ENCODE measurements around the gene PALMD. TPM values are rescaled to one million over a fixed set of nuclear protein-coding genes. Genes with fewer than 3 reads are reported as not detected.

PALMD gene
- total RNA-seq, 1 donor from 2014 or later = not detected

DNA sequence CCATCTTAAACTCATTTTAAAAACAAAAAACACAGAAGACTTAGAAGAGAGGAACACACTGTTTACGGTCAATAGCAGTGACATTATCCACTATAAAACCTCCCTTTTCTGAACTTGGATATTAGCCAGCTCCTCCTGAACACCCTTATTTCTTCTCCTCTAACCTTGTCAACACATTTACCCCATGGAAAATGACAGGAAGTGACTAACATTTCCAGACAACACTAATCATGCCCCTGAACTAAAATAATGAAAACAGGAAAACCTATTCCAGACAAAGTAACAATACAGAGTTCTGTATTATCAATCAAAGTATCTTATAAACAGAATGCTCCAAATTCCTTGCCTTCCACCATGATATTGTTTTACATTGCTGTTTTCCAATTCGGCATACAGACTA, 45.3 kb downstream of the PALMD start:
- Histone ChIP-seq H3K4me3 (no peak overlapping the region), H3K79me2 (ENCODE audit: low read depth) (no peaks in the 10 kb centered on the region), H3K27ac (no peak overlapping the region), H3F3A (ENCODE audit: low read depth) (no peaks in the 10 kb centered on the region), H3K9ac (no peak overlapping the region), H3K4me2 (no peak overlapping the region), H3K9me3 (ENCODE audit: low read depth) (no peaks in the 10 kb centered on the region), H3K36me3 (no peaks in the 10 kb centered on the region), H4K20me1 (ENCODE audit: low read depth) (no peaks in the 10 kb centered on the region), H2AFZ (replicated peaks) (peak overlapping the region; percentile 6), H3K4me1 (no peaks in the 10 kb centered on the region), H3K27me3 (no peaks in the 10 kb centered on the region)
- Mint-ChIP-seq H3K9me3 (no peaks in the 10 kb centered on the region), H3K27ac (no peak overlapping the region), H3K4me3 (no peak overlapping the region), H3K27me3 (ENCODE audit: insufficient read depth, low read depth) (peaks cover 3% of the 10 kb centered on the region), H3K4me1 (no peaks in the 10 kb centered on the region), H3K36me3 (no peaks in the 10 kb centered on the region)
- DNase-seq (ENCODE audit: low spot score) = no peak
- TF ChIP-seq EZH2phosphoT487 (IDR thresholded peaks at IDR 0.05) (no peak), EZH2 (IDR thresholded peaks at IDR 0.05) (no peak)
- TF ChIP-seq, protein P1, sequence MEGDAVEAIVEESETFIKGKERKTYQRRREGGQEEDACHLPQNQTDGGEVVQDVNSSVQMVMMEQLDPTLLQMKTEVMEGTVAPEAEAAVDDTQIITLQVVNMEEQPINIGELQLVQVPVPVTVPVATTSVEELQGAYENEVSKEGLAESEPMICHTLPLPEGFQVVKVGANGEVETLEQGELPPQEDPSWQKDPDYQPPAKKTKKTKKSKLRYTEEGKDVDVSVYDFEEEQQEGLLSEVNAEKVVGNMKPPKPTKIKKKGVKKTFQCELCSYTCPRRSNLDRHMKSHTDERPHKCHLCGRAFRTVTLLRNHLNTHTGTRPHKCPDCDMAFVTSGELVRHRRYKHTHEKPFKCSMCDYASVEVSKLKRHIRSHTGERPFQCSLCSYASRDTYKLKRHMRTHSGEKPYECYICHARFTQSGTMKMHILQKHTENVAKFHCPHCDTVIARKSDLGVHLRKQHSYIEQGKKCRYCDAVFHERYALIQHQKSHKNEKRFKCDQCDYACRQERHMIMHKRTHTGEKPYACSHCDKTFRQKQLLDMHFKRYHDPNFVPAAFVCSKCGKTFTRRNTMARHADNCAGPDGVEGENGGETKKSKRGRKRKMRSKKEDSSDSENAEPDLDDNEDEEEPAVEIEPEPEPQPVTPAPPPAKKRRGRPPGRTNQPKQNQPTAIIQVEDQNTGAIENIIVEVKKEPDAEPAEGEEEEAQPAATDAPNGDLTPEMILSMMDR (IDR thresholded peaks at IDR 0.05) = no peak

DNA sequence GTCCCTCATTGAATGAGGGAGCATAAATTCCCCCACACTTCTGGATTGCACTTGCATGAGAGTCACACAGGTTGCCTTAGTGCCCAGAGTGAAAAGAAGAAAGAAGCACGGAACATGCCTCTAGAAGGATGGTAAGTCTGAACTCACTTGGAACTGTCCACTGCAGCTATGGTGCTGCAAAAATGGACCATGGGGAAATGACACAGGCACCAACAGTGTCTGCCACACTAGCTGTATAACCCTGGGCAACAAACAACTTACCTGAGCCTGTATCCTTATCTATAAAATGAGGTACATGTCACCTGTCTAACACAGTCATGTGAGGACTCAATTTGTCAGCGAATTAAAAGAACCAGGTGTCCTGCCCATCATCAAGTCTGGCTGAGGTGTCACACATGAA, 50.7 kb downstream of the PALMD start:
- no peak for DNase-seq (ENCODE audit: low spot score)
- Histone ChIP-seq H3F3A (ENCODE audit: low read depth) (no peaks in the 10 kb centered on the region), H3K27me3 (no peaks in the 10 kb centered on the region), H3K4me3 (no peak overlapping the region), H2AFZ (replicated peaks) (no peak overlapping the region), H3K9me3 (ENCODE audit: low read depth) (no peaks in the 10 kb centered on the region), H3K4me1 (no peaks in the 10 kb centered on the region), H3K36me3 (no peaks in the 10 kb centered on the region), H4K20me1 (ENCODE audit: low read depth) (no peaks in the 10 kb centered on the region), H3K9ac (no peak overlapping the region), H3K4me2 (no peak overlapping the region), H3K27ac (no peak overlapping the region), H3K79me2 (ENCODE audit: low read depth) (no peaks in the 10 kb centered on the region)
- no peak for TF ChIP-seq EZH2 (IDR thresholded peaks at IDR 0.05)
- TF ChIP-seq, protein P1 (IDR thresholded peaks at IDR 0.05) = no peak
- no peak for TF ChIP-seq EZH2phosphoT487 (IDR thresholded peaks at IDR 0.05)
- Mint-ChIP-seq H3K36me3 (no peaks in the 10 kb centered on the region), H3K27me3 (ENCODE audit: insufficient read depth, low read depth) (peaks cover 5% of the 10 kb centered on the region), H3K9me3 (peaks cover 2% of the 10 kb centered on the region), H3K27ac (no peak overlapping the region), H3K4me3 (no peak overlapping the region), H3K4me1 (no peaks in the 10 kb centered on the region)

DNA sequence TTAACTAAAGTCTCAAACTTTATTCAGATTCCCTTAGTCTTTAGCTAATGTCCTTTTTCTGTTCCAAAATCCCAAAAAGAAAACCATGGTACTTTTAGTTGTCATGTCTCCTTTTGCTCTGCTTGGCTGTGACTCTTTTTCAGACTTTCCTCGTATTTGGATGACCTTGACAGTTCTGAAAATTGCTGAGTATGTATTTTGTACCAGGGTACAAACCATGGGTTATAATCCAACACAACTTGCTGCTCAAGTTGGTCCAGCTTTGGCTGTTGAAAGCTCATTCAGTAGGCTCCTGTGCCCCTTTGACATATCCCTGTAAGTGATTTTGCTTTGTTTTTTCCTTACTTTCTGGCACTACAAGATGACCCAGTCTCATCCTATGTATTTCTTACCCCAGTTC, 51.7 kb downstream of the PALMD start:
- Histone ChIP-seq H3K9me3 (ENCODE audit: low read depth) (no peaks in the 10 kb centered on the region), H3K4me3 (no peak overlapping the region), H3K4me1 (no peaks in the 10 kb centered on the region), H3K27me3 (no peaks in the 10 kb centered on the region), H3K79me2 (ENCODE audit: low read depth) (no peaks in the 10 kb centered on the region), H3K4me2 (no peak overlapping the region), H3F3A (ENCODE audit: low read depth) (no peaks in the 10 kb centered on the region), H3K9ac (no peak overlapping the region), H4K20me1 (ENCODE audit: low read depth) (no peaks in the 10 kb centered on the region), H2AFZ (replicated peaks) (no peak overlapping the region), H3K27ac (no peak overlapping the region), H3K36me3 (no peaks in the 10 kb centered on the region)
- Mint-ChIP-seq H3K27me3 (ENCODE audit: insufficient read depth, low read depth) (peaks cover 2% of the 10 kb centered on the region), H3K36me3 (no peaks in the 10 kb centered on the region), H3K27ac (no peak overlapping the region), H3K9me3 (peaks cover 3% of the 10 kb centered on the region), H3K4me1 (no peaks in the 10 kb centered on the region), H3K4me3 (no peak overlapping the region)
- TF ChIP-seq EZH2phosphoT487 (IDR thresholded peaks at IDR 0.05) = no peak
- TF ChIP-seq EZH2 (IDR thresholded peaks at IDR 0.05) = no peak
- TF ChIP-seq, protein P1 (IDR thresholded peaks at IDR 0.05) = no peak
- no peak for DNase-seq (ENCODE audit: low spot score)

All from neural progenitor cell (in vitro differentiated cells).